Measurements from ENCODE around the gene SCRN2.
A peak's percentile ranks its signal among the peaks of the same experiment; 100 is the strongest.

Gene SCRN2

DNA sequence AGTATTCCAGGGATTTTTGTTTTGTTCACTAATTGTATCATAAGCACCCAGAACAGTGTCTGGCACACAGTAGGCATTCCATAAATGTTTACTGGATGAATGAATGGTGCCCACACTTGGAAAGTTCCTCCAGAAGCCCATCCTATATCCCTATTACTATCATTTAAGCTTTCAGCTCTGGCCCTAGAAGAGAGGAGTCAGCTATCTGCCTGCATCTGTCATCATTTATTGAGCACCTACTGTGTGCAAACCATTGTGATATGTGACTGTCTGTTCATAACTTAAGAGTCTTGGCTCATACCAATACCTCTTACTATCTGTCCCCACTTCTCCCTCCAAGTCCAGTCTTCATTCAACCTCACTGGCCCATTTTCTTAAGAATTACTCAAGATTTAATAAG, 30.0 kb upstream of the SCRN2 start:
- DNase-seq = no peak

DNA sequence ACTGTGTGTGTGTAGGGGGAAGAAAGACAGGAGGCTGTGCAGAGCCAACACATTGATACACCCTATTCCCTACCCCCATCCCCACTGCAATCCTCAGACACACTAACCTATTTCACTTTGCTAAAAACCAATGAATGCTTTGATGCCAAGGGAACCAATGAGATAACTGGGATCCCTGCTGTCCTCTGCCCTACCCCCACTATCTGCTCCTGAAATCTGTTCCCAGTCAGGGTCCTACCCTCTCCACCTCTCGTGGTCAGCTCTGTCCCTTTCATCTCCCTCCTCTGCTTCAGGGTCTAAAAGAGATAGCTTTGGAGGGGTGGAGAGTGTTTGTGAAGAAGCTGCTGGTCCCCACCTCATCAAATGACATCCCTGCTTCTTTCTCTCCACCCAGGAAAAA, 29.0 kb upstream of the SCRN2 start:
- DNase-seq = no peak

DNA sequence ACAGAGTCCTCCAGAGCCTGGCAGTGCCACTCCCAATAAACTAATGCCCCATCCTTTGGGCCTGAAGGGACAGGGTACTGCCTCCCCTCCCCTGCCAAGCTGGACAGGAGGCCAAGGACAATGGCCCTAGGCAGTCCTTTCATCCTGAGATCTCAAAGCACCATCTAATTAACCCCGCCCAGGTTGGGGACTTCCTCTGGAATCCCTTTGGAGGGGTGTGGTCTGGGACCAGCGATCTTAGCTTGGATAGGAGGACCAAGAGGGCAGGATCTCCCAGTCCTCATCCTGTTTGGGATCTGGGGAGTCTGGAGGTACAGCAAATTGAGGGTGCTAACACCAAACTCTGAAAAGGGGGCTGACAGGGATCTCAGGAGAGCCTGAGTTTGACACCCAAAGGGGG, 28.0 kb upstream of the SCRN2 start:
- no peak for DNase-seq

DNA sequence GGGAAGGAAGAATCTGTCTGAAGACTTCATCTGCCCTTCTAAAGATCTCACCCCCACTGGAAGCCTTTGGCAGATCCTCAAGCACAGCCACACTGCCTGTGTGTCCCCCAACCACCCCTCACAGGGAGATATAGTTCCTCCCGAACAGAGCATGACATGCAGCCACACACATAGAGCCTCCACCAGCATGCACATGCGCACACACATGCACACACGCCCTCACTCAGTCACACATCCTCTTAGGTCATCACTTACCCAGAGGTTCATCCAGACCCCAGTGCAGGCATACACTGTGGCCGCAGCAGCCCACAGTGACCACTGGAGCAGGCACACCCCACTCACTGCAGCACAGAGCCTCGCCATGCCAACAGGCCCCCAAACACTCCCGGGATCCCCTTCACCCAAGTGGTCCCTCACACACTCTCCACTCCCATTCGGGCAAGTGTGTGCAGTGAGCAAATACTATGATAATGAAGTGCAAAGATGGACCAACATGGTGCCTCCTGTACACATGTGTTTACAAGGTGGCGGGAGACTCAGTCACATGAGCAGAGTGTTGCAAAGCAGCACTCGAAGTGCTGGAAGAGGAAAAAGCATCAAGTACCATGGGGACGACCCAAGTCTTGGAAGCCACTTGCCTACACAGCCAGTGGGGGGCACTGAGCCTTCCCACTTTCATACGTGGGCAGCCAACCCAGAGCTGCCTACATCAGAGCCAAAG, 26.9 kb upstream of the SCRN2 start:
- DNase-seq = no peak

DNA sequence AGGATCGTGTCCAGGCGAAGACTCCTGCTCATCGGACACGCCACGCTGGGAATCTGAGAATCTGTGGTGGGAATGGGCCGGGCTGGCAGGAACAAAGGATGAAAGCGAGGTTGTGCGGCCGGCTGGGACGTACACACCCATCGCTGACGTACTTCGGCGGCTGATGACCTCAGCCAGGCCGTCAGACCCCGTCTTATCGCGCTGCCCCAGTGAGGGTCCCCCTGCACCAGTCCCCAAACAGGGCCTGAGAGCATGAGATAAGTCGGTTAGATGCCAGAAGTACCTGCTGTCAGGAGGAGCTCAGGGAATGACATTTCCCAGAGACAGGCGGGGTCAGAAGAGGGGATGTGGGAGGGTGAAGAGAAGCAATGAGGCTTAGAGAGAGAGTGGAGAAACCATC, 25.9 kb upstream of the SCRN2 start:
- no peak for DNase-seq

GRCh38 chr17:47864791-47865216, 23.7 kb upstream of the SCRN2 start:
- DNase-seq = no peak

GRCh38 chr17:47862621-47863440, 21.8 kb upstream of the SCRN2 start:
- DNase-seq = no peak

GRCh38 chr17:47860386-47860785, 19.3 kb upstream of the SCRN2 start:
- no peak for DNase-seq

- no peak for DNase-seq
These were observed 16.7 kb upstream of the SCRN2 start for GRCh38 chr17:47857551-47858455.

- DNase-seq = no peak
These were observed 15.8 kb upstream of the SCRN2 start for GRCh38 chr17:47856830-47857229.

- DNase-seq = no peak
These were observed 14.7 kb upstream of the SCRN2 start for GRCh38 chr17:47855737-47856136.

DNA sequence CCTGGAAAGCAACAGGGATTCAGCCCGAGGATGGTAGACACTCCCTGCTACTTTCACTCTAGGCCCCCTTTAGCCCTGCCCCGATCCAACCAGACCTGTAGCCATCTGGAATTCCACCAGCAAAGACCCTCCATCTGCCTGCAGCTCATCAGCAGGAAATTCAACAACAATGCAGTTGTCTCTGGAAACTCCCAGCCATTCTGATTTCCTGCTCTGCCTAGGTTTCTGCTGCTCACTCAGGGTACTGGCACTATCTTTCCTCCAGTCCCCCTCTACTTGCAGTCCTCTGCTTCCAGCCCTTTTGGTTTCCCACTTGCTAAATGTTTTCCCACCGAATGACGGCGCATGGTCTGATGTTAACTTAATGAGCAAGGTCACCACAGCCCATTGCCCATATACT, 12.5 kb upstream of the SCRN2 start:
- no peak for DNase-seq

DNA sequence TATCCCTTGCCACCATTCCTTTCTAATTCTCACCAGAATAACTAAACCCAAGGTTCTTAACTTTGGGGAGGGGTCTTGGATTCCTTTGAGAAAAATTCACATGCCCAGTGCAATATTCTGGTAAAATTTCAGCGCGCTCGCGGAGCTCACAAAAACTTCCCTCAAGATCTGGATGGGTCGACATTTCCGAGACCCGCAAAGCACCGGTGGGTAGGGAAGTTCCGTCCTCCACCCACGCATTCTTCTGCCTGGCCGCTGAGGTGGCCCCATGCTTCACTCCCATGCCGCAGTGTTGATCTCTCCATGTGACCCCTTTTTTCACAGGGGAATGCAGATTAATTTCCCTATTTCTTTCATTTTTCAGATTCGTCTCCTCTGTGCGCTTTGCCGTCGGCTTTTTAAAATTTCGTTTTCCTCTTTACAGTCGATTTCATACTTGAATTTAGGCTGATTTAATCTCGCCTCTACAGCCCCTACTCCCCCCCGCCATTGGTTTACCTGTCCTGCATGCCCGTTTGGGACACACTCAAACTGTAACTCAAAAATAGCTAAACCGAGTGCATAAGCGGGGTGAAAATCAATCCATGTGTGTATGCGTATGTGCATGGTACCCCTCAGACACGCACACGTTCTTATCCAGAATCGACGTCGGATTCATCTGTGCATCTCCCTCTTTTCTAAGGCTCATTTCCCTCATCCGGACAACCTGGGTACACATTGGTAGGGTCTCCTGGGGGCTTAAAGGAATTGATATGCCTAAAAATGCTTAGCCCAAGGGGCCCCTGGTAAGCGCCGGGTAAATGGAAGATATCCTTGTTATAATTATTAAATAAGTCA, 11.3 kb upstream of the SCRN2 start:
- DNase-seq = no peak

DNA sequence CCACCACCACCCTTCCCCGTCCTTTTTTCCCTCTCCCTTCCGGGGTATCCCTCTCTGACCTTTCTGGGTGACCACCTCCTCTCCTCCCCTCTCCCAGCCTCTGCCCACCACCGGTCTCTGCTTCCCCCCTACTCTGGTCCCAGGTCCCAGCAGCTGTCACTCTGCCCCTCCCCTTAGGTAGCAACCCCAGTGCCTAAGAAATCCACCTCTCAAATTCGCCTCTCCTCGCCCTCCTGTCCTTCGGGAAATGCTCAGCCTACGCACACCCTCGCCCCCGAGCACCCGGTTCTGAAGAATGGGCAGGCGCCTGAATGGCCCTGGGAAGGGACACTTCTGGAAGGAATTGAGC, 10.7 kb upstream of the SCRN2 start:
- DNase-seq = no peak

DNA sequence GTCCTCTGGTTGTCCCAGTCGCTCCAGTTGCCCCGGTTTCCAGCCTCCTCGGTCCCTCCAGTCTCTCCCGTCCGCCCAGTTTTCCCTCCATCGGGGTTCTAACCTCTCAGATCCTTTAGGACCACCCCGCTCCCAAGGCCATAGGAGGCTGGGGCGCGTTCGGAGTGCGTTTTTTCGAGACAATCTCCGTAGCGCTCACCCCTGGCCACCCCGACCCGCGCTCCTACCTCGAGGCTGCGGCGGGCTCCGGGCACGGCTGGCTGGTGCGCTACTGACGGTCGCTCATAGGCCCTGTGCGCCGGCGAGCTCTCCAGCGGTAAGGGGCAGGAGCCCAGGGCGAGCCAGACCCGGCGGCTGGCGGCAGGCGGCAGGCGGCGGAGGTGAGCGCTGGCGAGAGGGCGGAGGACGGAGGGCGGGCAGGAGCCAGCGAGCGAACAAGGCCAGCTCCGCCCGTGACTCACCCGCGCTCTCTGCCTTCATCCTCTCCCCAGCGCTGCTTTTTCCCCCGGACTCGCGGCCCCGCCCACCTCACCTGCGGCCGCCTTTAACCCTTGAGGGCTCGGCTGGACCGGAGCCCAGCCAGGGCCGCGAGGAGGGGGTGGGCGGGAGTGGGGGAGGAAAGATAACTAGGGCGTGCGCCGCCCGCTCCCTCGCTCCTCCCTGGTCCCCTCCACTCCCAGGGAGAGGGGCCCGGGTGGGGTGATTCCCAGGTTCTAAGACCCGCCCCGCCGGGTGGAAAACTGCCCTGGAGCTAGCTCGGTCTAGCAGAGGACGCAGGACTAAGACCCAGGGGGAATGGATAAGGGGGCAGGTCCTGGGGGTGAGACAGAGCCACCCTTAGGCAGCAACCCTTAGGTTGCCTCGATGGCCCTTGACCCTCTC, 9.9 kb upstream of the SCRN2 start, which contains the start of gene SP6:
Gene SP6, minus strand, starts transcription at position 472 of the 882 bp plus-strand sequence. CDS start 2,734 bp downstream, outside the sequence.
- DNase-seq = peak; percentile 68

DNA sequence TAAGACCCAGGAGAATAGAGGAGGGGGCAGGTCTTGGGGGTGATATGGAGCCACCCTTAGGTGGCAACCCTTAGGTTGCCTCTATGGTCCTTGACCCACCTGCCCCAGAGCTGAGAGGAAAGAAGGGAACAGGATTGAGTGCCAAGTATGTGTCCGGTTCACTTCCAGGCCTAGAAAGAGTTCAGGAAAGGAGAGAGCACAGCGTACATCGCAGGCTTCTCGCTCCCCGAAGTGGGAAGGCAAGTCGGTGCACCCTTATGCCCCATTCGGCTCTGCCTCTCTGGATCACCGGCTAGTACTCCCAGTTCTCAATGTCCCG, 9.3 kb upstream of the SCRN2 start:
- no peak for DNase-seq

DNA sequence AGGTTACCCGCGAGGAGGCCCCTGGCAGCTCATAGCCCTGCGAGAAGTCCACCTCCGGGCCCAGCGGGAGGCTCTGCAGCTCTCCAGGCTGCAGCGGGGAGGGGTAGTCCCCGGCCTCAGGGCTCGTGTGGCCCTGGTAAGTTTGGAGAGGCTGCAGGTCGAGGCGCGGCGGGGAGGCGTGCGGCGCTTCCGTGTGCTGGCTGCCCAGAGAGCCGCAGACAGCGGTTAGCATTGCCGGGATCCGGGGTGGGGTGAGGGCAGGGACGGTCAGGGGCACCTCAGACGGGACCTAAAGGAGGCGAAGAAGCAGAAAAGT, 7.1 kb upstream of the SCRN2 start:
- DNase-seq = no peak

GRCh38 chr17:47847341-47848197, 6.5 kb upstream of the SCRN2 start:
- no peak for DNase-seq

DNA sequence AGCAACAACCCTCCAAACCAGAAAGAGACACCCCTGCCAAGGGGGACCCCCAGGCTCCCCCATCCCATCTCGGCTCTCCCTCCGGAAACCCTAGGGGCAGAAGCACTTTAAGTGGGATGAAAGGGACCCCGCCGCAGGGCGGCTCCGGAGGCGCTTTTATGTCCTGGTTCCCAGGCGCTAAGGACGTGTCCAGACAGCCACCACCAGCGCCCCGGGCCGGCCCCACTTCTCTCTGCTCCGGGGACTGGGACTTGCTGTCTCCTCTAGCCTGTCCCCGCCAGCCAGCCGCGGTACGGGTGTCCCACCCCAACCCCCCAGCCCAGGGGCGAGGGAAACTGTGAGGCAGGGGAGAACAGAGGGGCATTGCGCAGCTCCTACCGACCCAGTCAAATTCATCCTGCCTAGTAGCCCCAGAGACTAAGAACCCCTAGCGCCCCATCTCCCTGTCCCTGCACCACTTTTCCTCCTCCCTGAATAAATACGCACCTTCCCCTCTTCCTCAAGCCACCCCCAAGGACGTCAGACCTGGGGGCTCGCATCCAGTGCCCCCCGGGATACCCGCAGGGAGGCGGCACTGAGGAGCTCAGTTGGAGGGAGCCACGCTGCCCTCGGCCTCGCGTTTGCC, 5.8 kb upstream of the SCRN2 start:
- no peak for DNase-seq

DNA sequence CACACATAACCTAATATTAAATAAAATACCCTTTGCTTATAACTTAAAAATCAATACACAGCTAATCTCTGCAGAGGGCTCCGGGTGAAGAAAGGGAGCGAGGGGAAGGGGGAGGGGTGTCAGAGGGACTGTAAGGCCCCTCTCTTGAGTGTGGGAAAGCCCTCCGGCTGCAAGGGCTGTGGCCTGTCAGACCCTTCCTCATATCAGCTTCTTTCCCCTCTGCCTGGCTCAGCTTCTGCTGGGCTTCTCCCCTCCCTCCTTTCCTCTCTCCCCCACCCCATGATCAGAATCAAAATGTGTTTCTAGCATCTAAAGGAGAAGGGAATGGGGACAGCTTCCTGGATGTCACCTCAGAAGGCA, 4.6 kb upstream of the SCRN2 start:
- no peak for DNase-seq

All from NCI-H2227 treated with DMSO at 0.1 percent for 48 hours (cell line).